GM12875 (cell line): ENCODE results near the gene CMIP.

Experiments used
- H3K4me3 ChIP-seq: one replicate; pipeline ENCODE4 v1.5.1; 2011; ENCODE audit warnings: low read depth, low read length, control low read depth
- CTCF ChIP-seq: IDR thresholded peaks from 2 replicates; pipeline ENCODE4 v1.5.1; 2011; ENCODE audit warnings: low read depth, mild to moderate bottlenecking, control low read depth, inconsistent platforms, low read length, moderate library complexity, borderline replicate concordance; ENCODE audit not compliant: insufficient read depth

The CMIP gene

GRCh38 chr16:81610144-81610842, 165.7 kb downstream of the CMIP start:
- no peak overlapping the region for H3K4me3 ChIP-seq

GRCh38 chr16:81610936-81611335, 166.3 kb downstream of the CMIP start:
- no peak overlapping the region for H3K4me3 ChIP-seq
- TF ChIP-seq CTCF = no peak

More at GRCh38 chr16:81610144-81610842, 165.7 kb downstream of the CMIP start:
- TF ChIP-seq CTCF = no peak

- TF ChIP-seq CTCF = no peak
- no peak overlapping the region for H3K4me3 ChIP-seq
These were observed 167.1 kb downstream of the CMIP start for GRCh38 chr16:81611721-81612120.

GRCh38 chr16:81612351-81613163, 167.9 kb downstream of the CMIP start:
- no peak overlapping the region for H3K4me3 ChIP-seq
- TF ChIP-seq CTCF = no peak

- no peak overlapping the region for H3K4me3 ChIP-seq
- TF ChIP-seq CTCF = no peak
These were observed 169.6 kb downstream of the CMIP start for GRCh38 chr16:81614171-81614570.

- H3K4me3 ChIP-seq = no peak overlapping the region
- TF ChIP-seq CTCF = no peak
These were observed 170.2 kb downstream of the CMIP start for GRCh38 chr16:81614654-81615359.

GRCh38 chr16:81615411-81615810, 170.8 kb downstream of the CMIP start:
- no peak for TF ChIP-seq CTCF
- no peak overlapping the region for H3K4me3 ChIP-seq
